Measurements from ENCODE around the gene PTPRD.

GRCh38 chr9:8289681-8290080 lies 2323.1 kb downstream of the PTPRD start:
- TF ChIP-seq CTCF (IDR thresholded peaks at IDR 0.05; ENCODE audit: low read depth, low read length, poor library complexity, severe bottlenecking) = no peak
- TF ChIP-seq EZH2phosphoT487 (IDR thresholded peaks at IDR 0.05; ENCODE audit: borderline replicate concordance, low read length) = no peak

Data from DOHH2 (cell line).